ENCODE measurements around the gene LIN7B. TPM values are rescaled to one million over a fixed set of nuclear protein-coding genes. Genes with fewer than 3 reads are reported as not detected.

LIN7B gene
- polyA plus RNA-seq, 1 of the 3 experiments (the other 2 are of a cell fraction) = 20.8 TPM

- ChIA-PET POLR2A (interaction anchor here (0.6 to 1.4 kb wide), 3 partner anchors 32 to 1372 kb away, joined by 3 read pairs; no protein-coding TSS in a partner anchor), CTCF (interaction anchor here (1.0 to 6.2 kb wide), 10 partner anchors 10 to 108 kb away, joined by 3 to 86 read pairs (median 4); no protein-coding TSS in a partner anchor)
- Histone ChIP-seq H3F3A (replicated peaks; ENCODE audit: insufficient read depth) (peaks cover 16% of the 10 kb centered on the region), H3K9ac (peak overlapping the region; percentile 72; the same call in 1 of the 2 replicates), H3K4me2 (peak overlapping the region; percentile 98), H2AFZ (ENCODE audit: low read depth) (peak overlapping the region; percentile 88; the same call in 1 of the 2 replicates), H3K36me3 (replicated peaks in 1 of 2; ENCODE audit: control insufficient read depth in 1 of 2, insufficient read depth in 2 of 2, low read length in 1 of 2) (no peaks in the 10 kb centered on the region), H3K4me3 (ENCODE audit: low read depth in 2 of 2, low read length in 1 of 2) (peak overlapping the region; percentile 61 to 65), H3K9me3 (no peaks in the 10 kb centered on the region), H3K79me2 (ENCODE audit: insufficient read depth) (no peaks in the 10 kb centered on the region; the same call in 1 of the 2 replicates), H3K27me3 (ENCODE audit: insufficient read depth) (no peaks in the 10 kb centered on the region), H3K4me1 (ENCODE audit: control insufficient read depth in 1 of 2, insufficient read depth in 2 of 2, low read depth in 1 of 2, low read length in 1 of 2) (peaks cover 5 to 29% of the 10 kb centered on the region in 2 experiments; a peak in 1 of 4 replicates), H4K20me1 (ENCODE audit: insufficient read depth) (no peaks in the 10 kb centered on the region), H3K9me2 (no peaks in the 10 kb centered on the region), H3K27ac (ENCODE audit: low read depth in 2 of 2, low read length in 1 of 2) (peak overlapping the region; percentile 82 to 93)
- 69% methylated on average over 19 of the region's 26 CpGs for WGBS (ENCODE audit: low lambda C conversion rate)
- TF ChIP-seq SIN3A (IDR thresholded peaks at IDR 0.05; ENCODE audit: borderline replicate concordance, low read depth, low read length) (no peak), POLR2AphosphoS5 (IDR thresholded peaks at IDR 0.05; ENCODE audit: low read depth, low read length) (no peak), JUND (IDR thresholded peaks at IDR 0.05) (no peak), YY1 (IDR thresholded peaks at IDR 0.05; ENCODE audit: low read depth) (no peak), ELF1 (IDR thresholded peaks at IDR 0.05) (no peak), USF2 (IDR thresholded peaks at IDR 0.05; ENCODE audit: borderline replicate concordance, low read depth, low read length) (no peak), MXI1 (IDR thresholded peaks at IDR 0.05; ENCODE audit: low read depth, low read length) (no peak)
- TF ChIP-seq, protein P1, sequence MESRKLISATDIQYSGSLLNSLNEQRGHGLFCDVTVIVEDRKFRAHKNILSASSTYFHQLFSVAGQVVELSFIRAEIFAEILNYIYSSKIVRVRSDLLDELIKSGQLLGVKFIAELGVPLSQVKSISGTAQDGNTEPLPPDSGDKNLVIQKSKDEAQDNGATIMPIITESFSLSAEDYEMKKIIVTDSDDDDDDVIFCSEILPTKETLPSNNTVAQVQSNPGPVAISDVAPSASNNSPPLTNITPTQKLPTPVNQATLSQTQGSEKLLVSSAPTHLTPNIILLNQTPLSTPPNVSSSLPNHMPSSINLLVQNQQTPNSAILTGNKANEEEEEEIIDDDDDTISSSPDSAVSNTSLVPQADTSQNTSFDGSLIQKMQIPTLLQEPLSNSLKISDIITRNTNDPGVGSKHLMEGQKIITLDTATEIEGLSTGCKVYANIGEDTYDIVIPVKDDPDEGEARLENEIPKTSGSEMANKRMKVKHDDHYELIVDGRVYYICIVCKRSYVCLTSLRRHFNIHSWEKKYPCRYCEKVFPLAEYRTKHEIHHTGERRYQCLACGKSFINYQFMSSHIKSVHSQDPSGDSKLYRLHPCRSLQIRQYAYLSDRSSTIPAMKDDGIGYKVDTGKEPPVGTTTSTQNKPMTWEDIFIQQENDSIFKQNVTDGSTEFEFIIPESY (IDR thresholded peaks at IDR 0.05; ENCODE audit: borderline replicate concordance, low read depth) = no peak
- TF ChIP-seq, protein P2, sequence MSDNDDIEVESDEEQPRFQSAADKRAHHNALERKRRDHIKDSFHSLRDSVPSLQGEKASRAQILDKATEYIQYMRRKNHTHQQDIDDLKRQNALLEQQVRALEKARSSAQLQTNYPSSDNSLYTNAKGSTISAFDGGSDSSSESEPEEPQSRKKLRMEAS (IDR thresholded peaks at IDR 0.05; ENCODE audit: low read depth) = no peak
- DNase-seq = peak; percentile 17
Observed at GRCh38 chr19:49117677-49118564, 3.8 kb downstream of the LIN7B start.
